HG02884 (cell line): ENCODE measurements around the gene RAP2A.

Source experiments
- ATAC-seq: cut with Tn5 transposase; IDR thresholded peaks from one replicate; pipeline ENCODE4 v1.9.1; 2021; ENCODE audit warnings: mild to moderate bottlenecking, moderate library complexity; ENCODE audit not compliant: unreplicated experiment

The RAP2A gene

GRCh38 chr13:97433727-97434396 is at the start of gene RAP2A:
Gene RAP2A (plus strand): TSS chr13:97434169. CDS start chr13:97434471, 302 bp downstream.
- ATAC-seq = peak; percentile 34

GRCh38 chr13:97384371-97384770 is 49.6 kb upstream of the RAP2A start:
- ATAC-seq = no peak

- no peak for ATAC-seq
These were observed 48.8 kb upstream of the RAP2A start for GRCh38 chr13:97385146-97385545.

GRCh38 chr13:97385854-97386253 is 48.1 kb upstream of the RAP2A start:
- no peak for ATAC-seq

GRCh38 chr13:97386801-97387484 is 47.0 kb upstream of the RAP2A start:
- ATAC-seq = peak; percentile 42

- ATAC-seq = no peak
These were observed 46.5 kb upstream of the RAP2A start for GRCh38 chr13:97387485-97387839.

- no peak for ATAC-seq
These were observed 46.1 kb upstream of the RAP2A start for GRCh38 chr13:97387890-97388289.

- ATAC-seq = no peak
These were observed 45.6 kb upstream of the RAP2A start for GRCh38 chr13:97388373-97388772.

- ATAC-seq = no peak
These were observed 42.9 kb upstream of the RAP2A start for GRCh38 chr13:97390941-97391600.

- no peak for ATAC-seq
These were observed 41.9 kb upstream of the RAP2A start for GRCh38 chr13:97392020-97392419.

- no peak for ATAC-seq
These were observed 39.4 kb upstream of the RAP2A start for GRCh38 chr13:97394542-97394941.

- ATAC-seq = no peak
These were observed 38.4 kb upstream of the RAP2A start for GRCh38 chr13:97395447-97396136.

GRCh38 chr13:97397267-97397666 is 36.7 kb upstream of the RAP2A start:
- ATAC-seq = no peak

GRCh38 chr13:97401421-97401820 is 32.5 kb upstream of the RAP2A start:
- ATAC-seq = no peak

- no peak for ATAC-seq
These were observed 29.8 kb upstream of the RAP2A start for GRCh38 chr13:97403893-97404750.

GRCh38 chr13:97407540-97407939 is 26.4 kb upstream of the RAP2A start:
- no peak for ATAC-seq

GRCh38 chr13:97408938-97409337 is 25.0 kb upstream of the RAP2A start:
- ATAC-seq = no peak

GRCh38 chr13:97411984-97412383 is 22.0 kb upstream of the RAP2A start:
- ATAC-seq = no peak

- ATAC-seq = no peak
These were observed 20.3 kb upstream of the RAP2A start for GRCh38 chr13:97413694-97414093.

- no peak for ATAC-seq
These were observed 19.6 kb upstream of the RAP2A start for GRCh38 chr13:97414392-97414791.

GRCh38 chr13:97417698-97418097 is 16.3 kb upstream of the RAP2A start:
- ATAC-seq = no peak
